Left forelimb (tissue), 1 donor: ENCODE data around the gene ANGEL2.

Source experiments
- DNase-seq: peaks from one replicate; pipeline ENCODE4 v3.0.0-alpha.2; 2018; ENCODE audit warnings: low spot score

ANGEL2 gene

DNA sequence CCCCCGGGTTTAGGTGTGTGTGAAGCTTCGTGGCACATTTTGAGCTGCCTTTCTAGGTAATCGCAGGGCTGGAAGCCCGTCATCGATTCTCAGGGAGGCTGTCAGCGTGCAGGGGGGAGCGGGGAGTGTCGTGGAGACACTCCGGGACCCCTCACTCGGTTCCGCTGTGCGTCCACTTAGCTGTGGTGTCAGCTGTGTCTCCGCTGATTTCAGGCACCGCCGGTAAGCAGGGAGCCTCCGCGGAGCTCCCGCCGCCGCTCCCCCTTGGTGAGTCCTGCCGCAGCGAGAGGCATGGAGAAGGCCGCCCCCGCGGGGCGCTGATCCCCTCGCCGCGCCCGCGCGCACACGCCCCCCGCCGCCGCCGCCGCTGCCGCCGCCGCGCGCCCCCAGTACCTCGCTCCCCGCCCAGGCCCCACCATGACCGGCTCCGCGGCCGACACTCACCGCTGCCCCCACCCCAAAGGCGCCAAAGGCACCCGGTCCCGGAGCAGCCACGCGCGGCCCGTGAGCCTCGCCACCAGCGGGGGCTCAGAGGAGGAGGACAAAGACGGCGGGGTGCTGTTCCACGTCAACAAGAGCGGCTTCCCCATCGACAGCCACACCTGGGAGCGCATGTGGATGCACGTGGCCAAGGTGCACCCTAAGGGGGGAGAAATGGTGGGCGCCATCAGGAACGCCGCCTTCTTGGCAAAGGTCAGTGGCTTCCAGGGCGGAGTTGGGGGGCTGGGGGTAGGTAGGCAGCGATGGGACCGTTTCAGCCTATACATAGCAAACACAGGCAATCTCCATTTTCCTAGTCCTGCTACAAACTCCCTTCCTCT, 64.3 kb downstream of the ANGEL2 start:
- DNase-seq = no peak

DNA sequence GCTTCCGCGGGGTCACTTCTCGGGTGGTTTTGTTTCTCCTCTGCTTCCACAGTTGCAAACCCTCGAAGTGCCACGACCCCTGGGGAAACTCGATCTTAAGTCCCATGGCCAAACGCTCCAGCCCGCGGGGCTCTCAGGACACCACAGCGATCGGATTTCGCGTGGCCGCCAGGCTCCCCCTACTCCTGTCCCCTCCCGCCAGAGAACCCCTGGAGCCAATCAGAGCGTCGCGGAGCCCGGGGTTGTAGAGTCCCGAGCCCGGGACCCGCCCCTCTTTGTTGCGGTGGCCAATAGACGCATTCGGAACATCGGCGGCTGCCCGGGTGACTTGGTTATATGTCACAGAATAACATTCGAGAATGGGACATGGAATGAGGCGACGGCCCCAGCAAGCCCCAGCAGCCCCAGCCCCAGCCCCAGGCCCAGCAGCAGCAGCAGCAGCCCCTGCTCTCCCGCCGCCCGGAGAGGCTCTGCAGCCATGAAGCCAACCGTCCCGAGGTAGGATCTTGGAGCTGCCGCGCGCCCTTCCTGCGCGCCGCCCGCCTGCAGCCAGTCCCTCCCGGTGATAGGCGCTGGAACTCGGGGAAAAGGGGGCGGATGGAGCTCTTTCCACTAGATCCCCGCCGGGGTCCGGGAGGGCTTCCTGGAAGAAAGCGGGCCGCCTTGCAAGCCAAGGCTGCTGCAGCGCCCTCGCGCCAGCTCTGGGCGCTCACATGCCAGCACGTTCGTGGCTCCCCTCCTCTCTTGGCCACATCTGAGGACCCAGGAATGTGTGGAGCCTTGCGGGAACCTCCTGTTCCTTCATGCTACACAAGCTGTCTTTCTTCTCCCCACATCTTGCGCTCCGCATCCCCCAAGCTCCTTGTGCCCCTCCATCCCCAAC, 65.2 kb downstream of the ANGEL2 start, which contains the start of gene VASH2:
Gene VASH2 (plus strand): TSS at position 299 of the 883 bp plus-strand sequence. CDS start 1,002 bp downstream, outside the sequence.
- DNase-seq = peak; percentile 93

DNA sequence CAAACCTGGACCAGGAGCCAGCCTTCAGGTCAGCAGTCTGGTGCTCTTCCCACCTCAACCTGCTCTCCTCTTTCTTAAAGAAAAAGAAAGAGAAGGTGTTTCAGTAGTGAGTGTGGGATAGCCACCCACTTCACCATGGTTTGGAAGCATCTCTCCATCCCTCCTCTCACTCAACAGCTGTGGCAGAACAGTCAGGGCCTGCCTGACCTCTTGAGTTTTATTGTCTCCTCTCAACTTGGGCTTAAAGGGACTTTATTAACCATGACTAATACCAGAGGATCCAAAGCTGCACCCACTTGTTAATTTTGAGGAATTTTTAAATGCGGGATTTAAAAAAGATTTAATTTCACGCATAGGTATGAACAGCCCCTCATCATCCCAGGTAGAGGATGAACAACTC, 65.9 kb downstream of the ANGEL2 start:
- DNase-seq = no peak

DNA sequence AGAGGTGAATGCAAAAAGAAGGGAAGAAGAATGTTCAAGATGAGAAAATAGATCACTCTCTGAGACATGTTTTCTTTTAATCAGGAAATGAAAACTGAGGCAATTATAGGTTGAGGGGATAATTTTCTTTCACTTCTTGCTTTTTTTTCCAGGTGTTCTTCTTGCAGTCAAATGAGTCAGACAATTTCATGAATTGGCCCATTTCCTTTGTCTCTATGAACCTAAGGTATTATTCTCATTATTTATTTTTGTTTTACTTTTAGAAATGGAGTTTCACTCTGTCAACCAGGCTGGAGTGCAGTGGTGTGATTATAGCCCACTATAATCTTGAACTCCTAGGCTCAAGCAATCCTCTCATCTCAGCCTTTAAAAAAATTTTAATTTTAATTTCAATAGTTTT, 68.8 kb downstream of the ANGEL2 start:
- DNase-seq = no peak

DNA sequence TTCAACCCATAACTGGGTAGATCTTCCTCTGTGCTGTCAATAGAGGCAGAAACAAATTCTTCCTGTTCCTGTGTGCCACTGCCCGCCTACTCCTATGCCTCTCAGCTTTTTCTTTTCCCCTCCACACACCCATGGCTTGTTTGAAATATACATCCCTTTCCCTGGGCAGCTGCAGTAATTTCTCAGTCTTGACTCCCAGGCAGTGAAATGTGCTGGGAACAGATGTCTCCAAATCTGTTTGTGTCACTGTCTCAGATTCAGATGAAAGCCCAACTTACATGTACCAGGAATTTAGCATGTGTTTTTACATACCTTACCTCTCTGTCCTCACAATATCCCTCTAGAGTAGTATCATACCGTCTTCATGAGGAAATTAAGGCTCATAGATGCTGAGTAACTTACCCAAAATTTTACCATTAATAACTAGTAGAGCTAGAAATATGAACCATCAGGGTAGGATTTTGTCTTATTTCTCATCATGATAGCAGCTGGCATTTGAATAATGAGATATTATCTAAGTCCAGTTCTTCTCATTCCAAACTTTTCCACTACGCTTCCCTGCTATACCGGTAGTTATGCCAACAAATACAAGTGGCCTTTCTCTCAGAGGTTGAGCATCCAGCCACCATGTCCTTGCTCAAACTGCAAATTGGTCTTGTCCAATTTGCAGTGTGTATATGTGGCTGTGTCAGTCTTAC, 70.1 kb downstream of the ANGEL2 start:
- DNase-seq = no peak

DNA sequence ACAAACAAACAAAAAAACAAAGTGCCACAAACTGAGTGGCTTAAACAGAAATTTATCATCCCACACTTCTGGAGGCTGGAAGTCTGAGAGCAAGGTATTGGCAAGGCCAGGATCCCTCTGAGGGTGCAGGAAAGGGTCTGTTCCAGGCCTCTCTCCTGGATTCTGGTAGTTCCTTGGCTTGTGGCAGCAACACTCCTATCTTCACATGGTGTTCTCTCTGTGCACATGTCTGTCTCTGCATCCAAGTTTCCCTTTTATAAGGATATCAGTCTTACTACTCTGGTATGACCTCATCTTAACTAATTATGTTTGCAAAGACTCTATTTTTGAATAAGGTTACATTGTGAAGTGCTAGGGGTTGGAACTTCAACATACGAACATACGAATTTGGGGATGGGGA, 70.6 kb downstream of the ANGEL2 start:
- DNase-seq = no peak

DNA sequence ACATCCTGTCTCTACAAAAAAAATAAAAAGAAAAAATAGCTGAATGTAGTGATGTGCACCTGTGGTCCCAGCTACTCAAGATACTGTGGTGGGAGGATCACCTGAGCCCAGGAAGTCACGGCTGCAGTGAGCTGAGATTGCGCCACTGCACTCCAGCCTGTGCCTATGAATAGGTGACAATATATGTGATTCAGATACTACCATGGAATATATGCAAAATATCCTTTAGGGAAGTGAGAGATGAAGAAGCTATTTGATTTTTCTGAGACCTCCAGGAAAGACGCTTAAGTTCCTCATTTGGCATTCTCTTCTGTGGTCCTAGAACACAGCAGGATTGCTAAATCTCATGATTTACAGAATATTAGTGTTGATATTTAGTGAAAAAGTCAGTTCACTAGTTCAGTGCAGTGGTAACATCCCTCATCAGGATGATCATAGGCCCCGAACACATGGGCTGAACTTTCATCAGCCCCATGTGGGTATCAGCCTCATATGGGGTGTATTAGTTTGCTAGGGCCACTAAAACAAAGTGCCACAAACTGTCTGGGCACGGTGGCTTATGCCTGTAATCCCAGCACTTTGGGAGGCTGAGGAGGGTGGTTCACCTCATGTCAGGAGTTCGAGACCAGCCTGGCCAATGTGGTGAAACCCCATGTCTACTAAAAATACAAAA, 71.3 kb downstream of the ANGEL2 start:
- no peak for DNase-seq

DNA sequence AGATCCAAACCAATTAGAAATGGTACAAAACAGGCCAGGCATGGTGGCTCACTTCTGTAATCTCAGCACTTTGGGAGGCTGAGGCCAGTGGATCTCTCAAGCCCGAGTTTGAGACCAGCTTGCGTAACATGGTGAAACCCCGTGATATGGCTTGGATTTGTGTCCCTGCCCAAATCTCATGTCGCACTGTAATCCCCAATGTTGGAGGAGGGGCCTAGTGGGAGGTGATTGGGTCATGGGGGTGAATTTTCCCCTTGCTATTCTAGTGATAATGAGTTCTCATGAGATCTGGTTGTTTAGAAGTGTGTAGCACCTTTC, 72.3 kb downstream of the ANGEL2 start:
- no peak for DNase-seq

DNA sequence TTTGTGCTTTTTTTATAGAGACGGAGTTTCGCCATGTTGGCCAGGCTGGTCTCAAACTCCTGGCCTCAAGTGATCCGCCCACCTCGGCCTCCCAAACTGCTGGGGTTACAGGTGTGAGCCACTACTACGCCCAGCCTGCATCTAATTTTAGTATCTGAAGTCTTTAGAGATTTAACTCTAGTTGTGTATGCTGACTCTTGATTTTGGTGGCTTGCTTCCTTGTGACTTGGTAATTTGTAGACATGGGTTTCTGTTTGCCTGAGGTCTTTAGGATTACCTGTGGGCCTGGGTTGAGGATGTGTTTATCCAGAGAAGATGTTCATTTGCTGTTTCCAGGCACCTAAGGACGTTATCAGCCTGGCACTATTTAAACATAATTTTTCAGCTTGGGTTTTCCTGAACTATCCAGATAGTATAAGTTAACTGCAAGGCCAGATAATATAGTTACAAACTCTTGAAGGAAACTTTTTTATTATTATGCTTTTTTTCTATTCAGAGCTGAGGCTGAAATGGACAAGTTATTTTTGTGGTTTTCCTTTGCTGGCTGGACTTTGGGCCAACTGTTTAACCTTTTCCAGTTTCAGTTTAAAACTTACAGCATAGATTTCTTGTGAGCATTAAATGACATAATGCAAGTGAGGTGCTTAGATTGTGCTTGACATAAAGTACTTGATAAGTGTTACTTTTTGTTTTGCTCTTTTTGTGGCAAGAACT, 72.8 kb downstream of the ANGEL2 start:
- DNase-seq = no peak
